OCI-LY1 (cell line): Measurements from ENCODE around the gene HTR6.

Source experiments
- H2AFZ ChIP-seq: fragments of 200-600 bp; sonication (generic), shearing (Covaris generic); 2 replicates; pipeline ENCODE4 v1.6.0; 2014; ENCODE audit warnings: antibody characterized with exemption, mild to moderate bottlenecking, low read length
- H3F3A ChIP-seq: fragments of 200-600 bp; sonication (generic), shearing (Covaris generic); 2 replicates; pipeline ENCODE4 v1.6.0; 2014; ENCODE audit warnings: mild to moderate bottlenecking, antibody characterized with exemption, low read length, moderate library complexity; ENCODE audit not compliant: insufficient read depth
- H3K27ac ChIP-seq: fragments of 200-600 bp; sonication (generic); 2 replicates; pipeline ENCODE4 v1.5.1; 2014; ENCODE audit warnings: low read length, mixed run types, mild to moderate bottlenecking, low read depth; ENCODE audit not compliant: poor library complexity, severe bottlenecking
- H3K27me3 ChIP-seq: fragments of 200-600 bp; sonication (generic); 2 replicates; pipeline ENCODE4 v1.6.0; 2014; ENCODE audit warnings: antibody characterized with exemption, mild to moderate bottlenecking, low read length, moderate library complexity; ENCODE audit not compliant: insufficient read depth
- H3K36me3 ChIP-seq: fragments of 200-600 bp; sonication (generic); 2 replicates; pipeline ENCODE4 v1.6.1; 2014; ENCODE audit warnings: mild to moderate bottlenecking, antibody characterized with exemption, low read length, moderate library complexity, mixed read lengths; ENCODE audit not compliant: insufficient read depth
- H3K4me1 ChIP-seq: fragments of 200-600 bp; sonication (generic); 2 replicates; pipeline ENCODE4 v1.5.1; 2014; ENCODE audit warnings: mild to moderate bottlenecking, low read length, moderate library complexity; ENCODE audit not compliant: insufficient read depth, severe bottlenecking
- H3K4me2 ChIP-seq: fragments of 200-600 bp; sonication (generic), shearing (Covaris generic); 2 replicates; pipeline ENCODE4 v1.6.1; 2014; ENCODE audit warnings: low read length
- H3K4me3 ChIP-seq: fragments of 200-600 bp; sonication (generic); 2 replicates; pipeline ENCODE4 v1.5.1; 2014; ENCODE audit warnings: low read length, low read depth, mild to moderate bottlenecking, mixed read lengths; ENCODE audit not compliant: poor library complexity, severe bottlenecking
- H3K79me2 ChIP-seq: fragments of 200-600 bp; shearing (Covaris generic); 2 replicates; pipeline ENCODE4 v1.6.1; 2016; ENCODE audit warnings: mixed run types, low read length, mixed read lengths; ENCODE audit not compliant: insufficient read depth
- H3K9ac ChIP-seq: fragments of 200-600 bp; sonication (generic), shearing (Covaris generic); 2 replicates; pipeline ENCODE4 v1.6.1; 2014; ENCODE audit warnings: mild to moderate bottlenecking, low read length, mixed read lengths
- H3K9me2 ChIP-seq: fragments of 200-600 bp; sonication (generic), shearing (Covaris generic); 2 replicates; pipeline ENCODE4 v1.6.1; 2014; ENCODE audit warnings: low read depth, mild to moderate bottlenecking, low read length, mixed read lengths
- H3K9me3 ChIP-seq: fragments of 200-600 bp; shearing (Covaris generic); 2 replicates; pipeline ENCODE4 v1.6.1; 2014; ENCODE audit warnings: low read length, mixed read lengths
- H4K20me1 ChIP-seq: fragments of 200-600 bp; sonication (generic), shearing (Covaris generic); 2 replicates; pipeline ENCODE4 v1.6.0; 2016; ENCODE audit warnings: mild to moderate bottlenecking, low read length; ENCODE audit not compliant: insufficient read depth
- CTCF ChIP-seq: fragments of 200-600 bp; sonication (generic), shearing (Covaris generic); IDR thresholded peaks from 2 replicates; pipeline ENCODE4 v1.5.1; 2017; ENCODE audit warnings: mild to moderate bottlenecking, antibody characterized with exemption, low read length, moderate library complexity, mixed read lengths
- EZH2 ChIP-seq: fragments of 200-600 bp; sonication (generic), shearing (Covaris generic); IDR thresholded peaks from 2 replicates; pipeline ENCODE4 v1.8.0; 2017; ENCODE audit warnings: borderline replicate concordance, mixed run types, mild to moderate bottlenecking, antibody characterized with exemption, low read length, moderate library complexity, mixed read lengths

Gene HTR6

GRCh38 chr1:19617376-19617775, 47.3 kb upstream of the HTR6 start:
- H3K27me3 ChIP-seq: no peaks in the 10 kb centered on the region
- TF ChIP-seq EZH2 (no peak), CTCF (no peak)
- H3K4me1 ChIP-seq: no peaks in the 10 kb centered on the region
- no peak overlapping the region for H3K4me3 ChIP-seq
- no peak overlapping the region for H3K27ac ChIP-seq
- H3K9ac ChIP-seq: no peak overlapping the region
- H3K9me2 ChIP-seq: no peaks in the 10 kb centered on the region
- H3K36me3 ChIP-seq: peaks cover 33% of the 10 kb centered on the region
- no peak overlapping the region for H2AFZ ChIP-seq
- H4K20me1 ChIP-seq: no peaks in the 10 kb centered on the region
- no peak overlapping the region for H3K4me2 ChIP-seq
- H3F3A ChIP-seq: no peaks in the 10 kb centered on the region
- peaks cover 20% of the 10 kb centered on the region for H3K79me2 ChIP-seq
- no peaks in the 10 kb centered on the region for H3K9me3 ChIP-seq

GRCh38 chr1:19618428-19618827, 46.2 kb upstream of the HTR6 start:
- Histone ChIP-seq H3K9me2 (no peaks in the 10 kb centered on the region), H3K4me3 (no peak overlapping the region), H3K9ac (no peak overlapping the region), H3K27ac (no peak overlapping the region), H3K4me1 (no peaks in the 10 kb centered on the region), H3F3A (no peaks in the 10 kb centered on the region), H3K27me3 (no peaks in the 10 kb centered on the region), H3K4me2 (no peak overlapping the region), H3K79me2 (peaks cover 20% of the 10 kb centered on the region), H3K36me3 (peaks cover 40% of the 10 kb centered on the region), H2AFZ (no peak overlapping the region), H4K20me1 (no peaks in the 10 kb centered on the region), H3K9me3 (no peaks in the 10 kb centered on the region)
- TF ChIP-seq CTCF (no peak), EZH2 (no peak)

GRCh38 chr1:19619697-19620384, 44.8 kb upstream of the HTR6 start:
- no peak for TF ChIP-seq CTCF
- no peak for TF ChIP-seq EZH2
- Histone ChIP-seq H3K9me2 (no peaks in the 10 kb centered on the region), H3K4me1 (no peaks in the 10 kb centered on the region), H3K4me2 (no peak overlapping the region), H3K36me3 (peaks cover 49% of the 10 kb centered on the region), H3K27ac (no peak overlapping the region), H4K20me1 (no peaks in the 10 kb centered on the region), H3F3A (no peaks in the 10 kb centered on the region), H3K27me3 (no peaks in the 10 kb centered on the region), H3K4me3 (no peak overlapping the region), H3K79me2 (peaks cover 20% of the 10 kb centered on the region), H3K9me3 (no peaks in the 10 kb centered on the region), H3K9ac (no peak overlapping the region), H2AFZ (no peak overlapping the region)
